Psoas muscle (tissue), 8 donors: Measurements from ENCODE around the gene ZMYM4. TPM values are rescaled to one million over a fixed set of nuclear protein-coding genes. Genes with fewer than 3 reads are reported as not detected.

Experiments
- ATAC-seq, 4 donors: fragments of 200-7000 bp; cut with Tn5 transposase; one replicate each; pipeline ENCODE4 v1.9.1; 2020; ENCODE audit warnings: moderate library complexity in 3 of 4, mild to moderate bottlenecking in 2 of 4
- DNase-seq, 2 donors: peaks; one replicate each; pipeline ENCODE4 v3.0.0-alpha.2; 2020
- H3K27ac ChIP-seq: fragments of 200-600 bp; one replicate; pipeline ENCODE4 v1.8.0; 2022
- H3K27me3 ChIP-seq, 3 donors: fragments of 200-600 bp in 1 of 3; one replicate each; pipeline versions ENCODE4 v1.6.1 to v1.8.0; 2013 to 2022; ENCODE audit warnings: low read length in 2 of 3, mild to moderate bottlenecking in 2 of 3, moderate library complexity in 1 of 3; ENCODE audit not compliant: insufficient read depth in 3 of 3
- H3K36me3 ChIP-seq, 2 donors: fragments of 200-600 bp in 1 of 2; one replicate each; pipeline versions ENCODE4 v1.6.1 to v1.8.0; 2013 to 2022; ENCODE audit warnings: low read depth in 1 of 2, mild to moderate bottlenecking in 1 of 2, moderate library complexity in 1 of 2; ENCODE audit not compliant: insufficient read depth in 1 of 2
- H3K4me1 ChIP-seq: fragments of 200-600 bp; one replicate; pipeline ENCODE4 v1.8.0; 2022
- H3K4me3 ChIP-seq: fragments of 200-600 bp; one replicate; pipeline ENCODE4 v1.8.0; 2022; ENCODE audit warnings: mild to moderate bottlenecking
- H3K9me3 ChIP-seq: fragments of 200-600 bp; one replicate; pipeline ENCODE4 v1.8.0; 2022
- CTCF ChIP-seq: fragments of 200-600 bp; IDR thresholded peaks from one replicate; pipeline ENCODE4 v1.8.0; 2022; ENCODE audit warnings: antibody characterized with exemption
- WGBS, 3 donors: extraction: QIAGEN DNeasy Blood & Tissue Kit; methylation state at CpG; one replicate each; pipeline versions ENCODE4 v1.1.6 to v1.1.7; 2013; 5-methylcytosine and 5-hydroxymethylcytosine counted together
- intact Hi-C, 2 donors: fragments of 100-400 bp; cut with DNase I; formaldehyde crosslinking; loops; one replicate each; pipeline versions ENCODE4 v1.11.0 to v1.14.2; 2022
- polyA plus RNA-seq, 3 donors: library from polyadenylated mRNA; stranded (reverse); fragments of 200-250 nt; gene quantifications; one replicate each; pipeline ENCODE4 v1.2.3, GENCODE V29; 2013
- total RNA-seq, 4 donors: library from RNA; stranded (reverse); fragmentation: NEBNext Ultra II Directional in 2 of 4; extraction: Animal tissue kit (Norgen Biotek cat#: 25700) in 2 of 4; gene quantifications; one replicate each; pipeline versions ENCODE4 v1.2.1 to v1.2.4, GENCODE V29; 2021 to 2023
- donor health status: healthy with polysubstance abuse.
- donor health status: DM: no; HTN: no; CAD: no; lungs with moderate emphysema.
- donor health status: Bipolar disorder and iron deficiency.
- donor health status: healthy.
- donor health status: DM: yes; HTN: yes; CAD: no.
- donor health status: DM: no; HTN: no; CAD: no.
- donor health status: DM: no; HTN: no; CAD: no.
- donor health status: DM: yes; HTN: yes; CAD: no.

ZMYM4 gene
- total and polyA plus RNA-seq, 7 donors, result 4.6 to 32.6 (median 25.3) TPM

GRCh38 chr1:35436078-35436477, 167.6 kb downstream of the ZMYM4 start:
- ATAC-seq (no peak), DNase-seq (no peak)
- Histone ChIP-seq H3K4me1 (no peaks in the 10 kb centered on the region), H3K27ac (no peak overlapping the region), H3K4me3 (no peak overlapping the region), H3K27me3 (no peaks in the 10 kb centered on the region), H3K9me3 (no peaks in the 10 kb centered on the region), H3K36me3 (peaks cover 0 to 89% of the 10 kb centered on the region in 2 donors)
- 91 to 92% (median 92%) methylated on average over 10 of the region's 10 CpGs for WGBS, 3 donors
- TF ChIP-seq CTCF, result no peak
- intact Hi-C loops, result no loop called here

GRCh38 chr1:35437200-35437599, 168.7 kb downstream of the ZMYM4 start:
- 97 to 98% (median 97%) methylated on average over 9 of the region's 9 CpGs for WGBS, 3 donors
- H3K36me3 ChIP-seq, result peaks cover 3 to 92% of the 10 kb centered on the region in 2 donors
- ATAC-seq (no peak), DNase-seq (no peak)
- H3K4me3 ChIP-seq, result no peak overlapping the region
- no peaks in the 10 kb centered on the region for H3K4me1 ChIP-seq
- H3K27ac ChIP-seq, result no peak overlapping the region
- TF ChIP-seq CTCF, result no peak
- no peaks in the 10 kb centered on the region for H3K9me3 ChIP-seq
- intact Hi-C loops, result no loop called here
- H3K27me3 ChIP-seq, result no peaks in the 10 kb centered on the region

GRCh38 chr1:35439626-35440025, 171.1 kb downstream of the ZMYM4 start:
- no peak overlapping the region for H3K27ac ChIP-seq
- H3K27me3 ChIP-seq, result no peaks in the 10 kb centered on the region
- DNase-seq (no peak), ATAC-seq (no peak)
- peaks cover 5 to 95% of the 10 kb centered on the region in 2 donors for H3K36me3 ChIP-seq
- TF ChIP-seq CTCF, result no peak
- H3K4me3 ChIP-seq, result no peak overlapping the region
- 96 to 100% (median 100%) methylated on average over 1 of the region's 1 CpG for WGBS, 3 donors
- H3K9me3 ChIP-seq, result no peaks in the 10 kb centered on the region
- H3K4me1 ChIP-seq, result no peaks in the 10 kb centered on the region
- intact Hi-C loops, result no loop called here

- no peak for DNase-seq
- no peak for TF ChIP-seq CTCF
- Histone ChIP-seq H3K27me3 (no peaks in the 10 kb centered on the region), H3K9me3 (no peaks in the 10 kb centered on the region), H3K4me3 (no peak overlapping the region), H3K4me1 (no peaks in the 10 kb centered on the region), H3K27ac (no peak overlapping the region), H3K36me3 (peaks cover 7 to 95% of the 10 kb centered on the region in 2 donors)
- intact Hi-C loops, result no loop called here
- no peak for ATAC-seq
- WGBS, 3 donors, result 88 to 93% (median 89%) methylated on average over 8 of the region's 8 CpGs
Observed at GRCh38 chr1:35441926-35442579, 173.5 kb downstream of the ZMYM4 start.

GRCh38 chr1:35442734-35443133, 174.2 kb downstream of the ZMYM4 start:
- no peak overlapping the region for H3K27ac ChIP-seq
- peaks cover 7 to 95% of the 10 kb centered on the region in 2 donors for H3K36me3 ChIP-seq
- no peaks in the 10 kb centered on the region for H3K4me1 ChIP-seq
- no peaks in the 10 kb centered on the region for H3K9me3 ChIP-seq
- TF ChIP-seq CTCF, result no peak
- H3K27me3 ChIP-seq, result no peaks in the 10 kb centered on the region
- H3K4me3 ChIP-seq, result no peak overlapping the region
- 87 to 94% (median 87%) methylated on average over 4 of the region's 4 CpGs for WGBS, 3 donors
- intact Hi-C loops, result no loop called here
- ATAC-seq, result no peak
- no peak for DNase-seq
